Skeletal muscle tissue (tissue), 4 donors: Measurements from ENCODE around the gene MCM3. TPM values are rescaled to one million over a fixed set of nuclear protein-coding genes. Genes with fewer than 3 reads are reported as not detected.
A peak's percentile ranks its signal among the peaks of the same experiment; 100 is the strongest.

Source experiments
- H3K27ac ChIP-seq: one replicate; pipeline ENCODE4 v1.7.0; 2013; ENCODE audit warnings: mild to moderate bottlenecking, low read depth, low read length, inconsistent platforms
- H3K27me3 ChIP-seq, 3 donors: one replicate each; pipeline ENCODE4 v1.7.0; 2013; ENCODE audit warnings: low read length in 3 of 3; ENCODE audit not compliant: control insufficient read depth in 3 of 3, insufficient read depth in 3 of 3
- H3K36me3 ChIP-seq, 3 donors: one replicate each; pipeline ENCODE4 v1.7.0; 2013; ENCODE audit warnings: low read length in 3 of 3; ENCODE audit not compliant: control insufficient read depth in 3 of 3, insufficient read depth in 3 of 3
- H3K4me1 ChIP-seq, 3 donors: one replicate each; pipeline ENCODE4 v1.7.0; 2013; ENCODE audit warnings: low read length in 3 of 3, mild to moderate bottlenecking in 3 of 3; ENCODE audit not compliant: control insufficient read depth in 3 of 3, insufficient read depth in 3 of 3
- H3K4me3 ChIP-seq, 3 donors: one replicate each; pipeline ENCODE4 v1.7.0; 2013; ENCODE audit warnings: low read length in 3 of 3
- H3K9ac ChIP-seq, 3 donors: one replicate each; pipeline ENCODE4 v1.7.0; 2013; ENCODE audit warnings: low read length in 3 of 3, mild to moderate bottlenecking in 3 of 3, moderate library complexity in 2 of 3, low read depth in 1 of 3
- H3K9me3 ChIP-seq, 3 donors: one replicate each; pipeline ENCODE4 v1.7.0; 2013; ENCODE audit warnings: low read length in 3 of 3; ENCODE audit not compliant: control insufficient read depth in 3 of 3
- total RNA-seq: library from RNA; depleted of rRNA; stranded (reverse); fragments of >200 nt; gene quantifications from one replicate; pipeline ENCODE4 v1.2.3, GENCODE V29; 2014
- donor health status: Osteomylitis.

MCM3 gene
- total RNA-seq: 32.9 TPM

- Histone ChIP-seq H3K9ac (peak within 1 kb of the TSS; percentile 71 to 81 (median 80)), H3K27ac (peak within 1 kb of the TSS; percentile 54), H3K36me3 (peaks cover 7 to 30% (median 25%) of the 10 kb centered on the region in 3 donors), H3K9me3 (no peaks in the 10 kb centered on the region), H3K4me1 (peaks cover 2 to 15% (median 7%) of the 10 kb centered on the region in 3 donors), H3K27me3 (no peaks in the 10 kb centered on the region), H3K4me3 (peak within 1 kb of the TSS; percentile 84 to 90 (median 89))
These were observed at the start of gene MCM3 for GRCh38 chr6:52284460-52285176. MCM3 (minus strand) TSS chr6:52284742; CDS start chr6:52284674, 68 bp downstream.

- Histone ChIP-seq H3K36me3 (no peaks in the 10 kb centered on the region), H3K27ac (no peak overlapping the region), H3K4me3 (no peak overlapping the region), H3K9ac (no peak overlapping the region), H3K4me1 (no peaks in the 10 kb centered on the region), H3K27me3 (no peaks in the 10 kb centered on the region), H3K9me3 (no peaks in the 10 kb centered on the region)
These were observed 49.3 kb upstream of the MCM3 start for GRCh38 chr6:52333840-52334200.

DNA sequence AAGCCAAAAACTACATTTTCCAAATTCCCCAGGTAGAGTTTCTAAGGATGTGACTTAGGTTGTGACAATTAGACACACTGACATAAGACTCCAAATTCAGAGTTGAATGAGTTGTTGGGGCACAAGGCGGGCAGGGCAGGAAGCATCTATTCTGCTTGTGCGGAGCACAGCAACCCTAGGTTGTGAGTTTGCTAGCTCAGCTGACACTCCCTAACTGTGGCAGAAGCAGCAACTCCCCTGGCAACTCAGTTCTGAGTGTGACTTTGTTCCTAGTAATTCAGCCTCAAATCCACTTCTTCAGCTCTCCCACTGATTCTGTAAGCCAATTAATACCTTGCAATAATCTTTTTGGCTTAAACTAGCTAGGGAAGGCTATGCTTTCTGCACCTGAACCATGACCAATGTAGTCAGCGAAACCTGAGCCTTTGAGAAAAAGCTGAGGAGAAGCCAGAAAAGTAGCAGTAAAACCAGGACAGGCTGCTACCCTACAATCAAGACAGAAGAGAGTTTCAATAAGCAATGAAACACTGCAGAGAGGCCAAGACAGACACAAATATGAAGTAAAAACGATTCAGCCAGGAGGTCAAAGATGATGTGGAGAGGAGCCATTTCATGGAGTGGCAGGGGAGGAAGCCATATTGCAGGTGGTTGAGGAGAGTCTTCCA is 47.4 kb upstream of the MCM3 start:
- Histone ChIP-seq H3K36me3 (no peaks in the 10 kb centered on the region), H3K27me3 (no peaks in the 10 kb centered on the region), H3K4me3 (no peak overlapping the region), H3K9me3 (no peaks in the 10 kb centered on the region), H3K9ac (no peak overlapping the region), H3K27ac (no peak overlapping the region), H3K4me1 (no peaks in the 10 kb centered on the region)

- Histone ChIP-seq H3K4me1 (no peaks in the 10 kb centered on the region), H3K27ac (no peak overlapping the region)
These were observed 45.9 kb upstream of the MCM3 start for GRCh38 chr6:52330470-52330869.

DNA sequence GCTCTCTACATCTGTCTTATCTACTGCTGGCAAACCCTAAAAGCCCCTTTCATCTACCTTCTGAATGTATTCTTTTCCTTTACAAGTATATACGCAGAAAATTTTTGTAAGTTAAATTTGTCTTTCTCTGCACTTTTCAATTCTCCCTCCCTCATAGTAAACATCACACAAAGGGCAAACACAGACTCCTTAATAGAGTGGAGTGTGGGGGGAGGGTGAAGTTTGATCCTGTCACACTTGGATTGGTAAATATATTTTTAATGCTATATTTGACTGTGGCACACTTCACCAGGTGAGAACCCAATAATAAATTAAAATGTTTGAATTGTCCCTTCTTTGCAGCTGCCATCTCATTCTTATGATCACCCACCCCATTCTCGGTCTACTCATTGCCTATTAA is 44.2 kb upstream of the MCM3 start:
- Histone ChIP-seq H3K9ac (no peak overlapping the region), H3K9me3 (no peaks in the 10 kb centered on the region), H3K4me1 (no peaks in the 10 kb centered on the region), H3K4me3 (no peak overlapping the region), H3K27me3 (no peaks in the 10 kb centered on the region), H3K27ac (no peak overlapping the region), H3K36me3 (no peaks in the 10 kb centered on the region)

More at GRCh38 chr6:52330470-52330869, 45.9 kb upstream of the MCM3 start:
- H3K4me3 ChIP-seq: no peak overlapping the region
- H3K27me3 ChIP-seq: no peaks in the 10 kb centered on the region
- no peaks in the 10 kb centered on the region for H3K9me3 ChIP-seq
- H3K9ac ChIP-seq: no peak overlapping the region
- no peaks in the 10 kb centered on the region for H3K36me3 ChIP-seq

DNA sequence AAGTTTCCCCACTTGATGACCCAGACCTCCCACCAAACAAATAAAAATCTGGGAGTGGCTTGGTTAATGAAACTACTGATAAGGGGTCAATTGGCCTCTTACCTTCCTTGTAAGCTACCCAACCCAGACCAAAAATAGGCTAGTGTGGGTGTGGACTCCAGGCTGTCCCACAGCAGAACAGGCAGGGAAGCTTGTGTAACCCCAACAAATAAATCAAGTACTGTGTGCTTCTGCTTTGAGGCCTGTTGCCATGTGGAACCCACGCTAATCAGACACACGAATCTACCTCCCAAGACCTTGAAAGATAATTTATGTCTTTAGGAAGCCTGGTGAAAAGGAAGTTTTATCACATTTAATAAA is 43.7 kb upstream of the MCM3 start:
- Histone ChIP-seq H3K4me1 (no peaks in the 10 kb centered on the region), H3K27ac (no peak overlapping the region), H3K9ac (no peak overlapping the region), H3K36me3 (no peaks in the 10 kb centered on the region), H3K4me3 (no peak overlapping the region), H3K9me3 (no peaks in the 10 kb centered on the region), H3K27me3 (no peaks in the 10 kb centered on the region)

DNA sequence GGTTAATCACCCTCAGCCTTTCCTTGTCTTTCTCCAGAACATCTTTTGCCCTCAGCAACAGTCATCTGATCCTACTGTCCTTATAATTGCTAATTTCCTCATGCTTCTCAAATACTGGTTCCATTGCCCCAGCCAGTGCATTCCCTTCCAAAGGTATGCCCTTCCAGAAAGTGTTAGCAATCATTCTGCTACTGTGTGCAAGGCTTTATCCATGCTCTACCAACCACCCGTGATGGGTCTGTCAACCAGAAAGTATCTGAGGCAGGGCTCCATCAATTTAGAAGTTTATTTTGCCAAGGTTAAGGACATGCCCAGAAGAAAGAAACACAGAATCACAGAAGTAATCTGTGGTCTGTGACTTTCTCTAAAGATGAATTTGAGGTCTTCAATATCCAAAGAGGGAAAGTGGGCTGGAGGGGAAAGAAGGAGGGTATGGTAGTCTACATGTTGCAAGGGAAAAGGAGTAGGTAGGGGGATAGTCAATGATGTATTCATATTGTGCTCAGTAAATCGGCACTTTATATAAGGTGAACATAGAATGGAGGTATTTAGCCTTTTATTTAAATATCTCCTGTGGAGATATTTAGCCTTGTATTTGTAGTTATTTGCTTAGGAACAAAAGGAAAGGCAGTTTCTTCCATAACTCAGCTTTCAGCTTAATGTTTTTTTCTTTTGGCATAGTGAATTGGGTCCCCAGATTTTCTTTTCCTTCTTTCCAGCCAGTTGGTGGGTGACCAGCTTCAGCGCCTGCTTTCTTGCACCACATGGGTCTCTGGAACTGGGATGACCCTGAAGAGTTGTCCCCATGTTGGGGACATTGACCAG is 42.2 kb upstream of the MCM3 start:
- no peak overlapping the region for H3K4me3 ChIP-seq
- no peaks in the 10 kb centered on the region for H3K27me3 ChIP-seq
- no peaks in the 10 kb centered on the region for H3K9me3 ChIP-seq
- H3K36me3 ChIP-seq: no peaks in the 10 kb centered on the region
- H3K4me1 ChIP-seq: no peaks in the 10 kb centered on the region
- no peak overlapping the region for H3K9ac ChIP-seq
- H3K27ac ChIP-seq: no peak overlapping the region

DNA sequence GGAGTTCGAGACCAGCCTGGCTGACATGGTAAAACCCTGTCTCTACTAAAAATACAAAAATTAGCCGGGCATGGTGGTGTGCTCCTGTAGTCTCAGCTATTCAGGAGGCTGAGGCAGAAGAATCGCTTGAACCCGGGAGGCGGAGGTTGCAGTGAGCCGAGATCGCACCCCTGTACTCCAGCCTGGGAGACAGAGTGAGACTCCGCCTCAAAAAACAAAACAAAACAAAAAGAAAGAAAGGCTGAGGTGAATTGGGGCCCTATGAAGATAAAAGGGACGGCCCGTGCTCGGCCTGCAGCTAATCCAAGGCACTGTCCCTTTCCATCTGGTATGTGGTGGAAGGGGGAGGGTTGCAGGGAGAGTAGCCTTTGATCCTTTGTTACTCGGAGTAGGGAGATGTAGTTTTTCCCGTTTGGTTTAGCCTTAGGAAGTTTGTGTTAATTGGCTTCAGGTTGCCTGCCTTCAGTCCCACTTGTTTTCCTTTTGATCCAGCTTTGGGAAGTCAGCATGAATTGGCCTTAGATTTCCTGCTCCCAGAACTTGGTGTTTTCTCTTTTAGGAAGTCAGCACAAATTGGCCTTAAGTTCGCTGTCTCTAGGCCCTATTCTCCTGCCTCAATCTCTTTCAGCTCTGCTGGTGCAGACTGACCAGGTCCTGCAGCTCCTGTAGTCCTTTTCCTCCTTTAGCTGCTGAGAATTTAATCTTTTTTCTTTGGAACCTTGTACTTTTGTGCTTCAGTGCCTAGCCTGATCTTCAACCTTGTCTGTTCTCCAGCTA is 41.3 kb upstream of the MCM3 start:
- Histone ChIP-seq H3K4me1 (no peaks in the 10 kb centered on the region), H3K27ac (no peak overlapping the region), H3K36me3 (no peaks in the 10 kb centered on the region), H3K9me3 (no peaks in the 10 kb centered on the region), H3K9ac (no peak overlapping the region), H3K4me3 (no peak overlapping the region), H3K27me3 (no peaks in the 10 kb centered on the region)

GRCh38 chr6:52324189-52324588 is 39.6 kb upstream of the MCM3 start:
- Histone ChIP-seq H3K4me1 (no peaks in the 10 kb centered on the region), H3K4me3 (no peak overlapping the region), H3K9ac (no peak overlapping the region), H3K9me3 (no peaks in the 10 kb centered on the region), H3K36me3 (no peaks in the 10 kb centered on the region), H3K27ac (no peak overlapping the region), H3K27me3 (no peaks in the 10 kb centered on the region)
